H9 (cell line): ENCODE results near the gene LRIF1. TPM values are rescaled to one million over a fixed set of nuclear protein-coding genes. Genes with fewer than 3 reads are reported as not detected.

Source experiments
- DNase-seq: peaks from one replicate; pipeline ENCODE4 v3.0.0-alpha.2; 2017
- H2AFZ ChIP-seq: one replicate; pipeline ENCODE4 v1.6.1; 2013; ENCODE audit warnings: mild to moderate bottlenecking, low read length, control low read depth, moderate library complexity
- H2AK5ac ChIP-seq: 2 replicates; pipeline ENCODE4 v1.6.1; 2013; ENCODE audit warnings: low read length, control low read depth, mixed read lengths; ENCODE audit not compliant: insufficient read length
- H2BK120ac ChIP-seq: one replicate; pipeline ENCODE4 v1.6.1; 2013; ENCODE audit warnings: low read depth, mild to moderate bottlenecking, low read length, control low read depth, inconsistent platforms; ENCODE audit not compliant: poor library complexity, severe bottlenecking
- H2BK12ac ChIP-seq: 2 replicates; pipeline ENCODE4 v1.6.1; 2013; ENCODE audit warnings: low read length, control low read depth, mixed read lengths, low read depth; ENCODE audit not compliant: insufficient read length
- H2BK15ac ChIP-seq: 2 replicates; pipeline ENCODE4 v1.6.1; 2013; ENCODE audit warnings: low read depth, low read length, control low read depth
- H2BK20ac ChIP-seq: one replicate; pipeline ENCODE4 v1.6.1; 2013; ENCODE audit warnings: low read depth, mild to moderate bottlenecking, low read length, control low read depth, inconsistent platforms; ENCODE audit not compliant: poor library complexity, severe bottlenecking
- H2BK5ac ChIP-seq: 2 replicates; pipeline ENCODE4 v1.6.1; 2013; ENCODE audit warnings: low read length, control low read depth, mixed read lengths; ENCODE audit not compliant: insufficient read length
- H3K14ac ChIP-seq: 2 replicates; pipeline ENCODE4 v1.6.1; 2013; ENCODE audit warnings: low read length, control low read depth; ENCODE audit not compliant: insufficient read depth
- H3K18ac ChIP-seq: 2 replicates; pipeline ENCODE4 v1.6.1; 2013; ENCODE audit warnings: low read depth, mild to moderate bottlenecking, mixed read lengths, low read length, control low read depth; ENCODE audit not compliant: insufficient read length
- H3K23ac ChIP-seq: 2 replicates; pipeline ENCODE4 v1.6.1; 2013; ENCODE audit warnings: low read length, control low read depth, mixed read lengths, low read depth; ENCODE audit not compliant: insufficient read length
- H3K23me2 ChIP-seq: 2 replicates; pipeline ENCODE4 v1.6.1; 2013; ENCODE audit warnings: low read depth, mild to moderate bottlenecking, mixed read lengths, low read length, control low read depth; ENCODE audit not compliant: insufficient read length, poor library complexity, severe bottlenecking
- H3K27ac ChIP-seq: 2 replicates; pipeline ENCODE4 v1.5.1; 2013; ENCODE audit warnings: low read length, control low read depth, mixed read lengths, low read depth; ENCODE audit not compliant: insufficient read length
- H3K27me3 ChIP-seq: 2 replicates; pipeline ENCODE4 v1.6.1; 2013; ENCODE audit warnings: low read length, control low read depth, inconsistent platforms; ENCODE audit not compliant: insufficient read depth
- H3K4ac ChIP-seq: 2 replicates; pipeline ENCODE4 v1.6.1; 2013; ENCODE audit warnings: low read depth, mild to moderate bottlenecking, control low read depth, inconsistent platforms, low read length, moderate library complexity
- H3K4me1 ChIP-seq: 2 replicates; pipeline ENCODE4 v1.6.1; 2013; ENCODE audit warnings: low read length, control low read depth, inconsistent platforms; ENCODE audit not compliant: insufficient read depth
- H3K4me2 ChIP-seq: 2 replicates; pipeline ENCODE4 v1.6.1; 2013; ENCODE audit warnings: low read length, control low read depth, mixed read lengths; ENCODE audit not compliant: insufficient read length, insufficient read depth
- H3K56ac ChIP-seq: 2 replicates; pipeline ENCODE4 v1.6.1; 2013; ENCODE audit warnings: low read depth, mild to moderate bottlenecking, mixed read lengths, low read length, control low read depth; ENCODE audit not compliant: insufficient read length
- H3K79me1 ChIP-seq: 2 replicates; pipeline ENCODE4 v1.6.1; 2013; ENCODE audit warnings: low read depth, mild to moderate bottlenecking, moderate library complexity, low read length, control low read depth, inconsistent platforms; ENCODE audit not compliant: insufficient read depth, poor library complexity, severe bottlenecking
- H3K79me2 ChIP-seq: 2 replicates; pipeline ENCODE4 v1.6.1; 2013; ENCODE audit warnings: low read length, control low read depth, inconsistent platforms; ENCODE audit not compliant: insufficient read depth
- H3K9ac ChIP-seq: 2 replicates; pipeline ENCODE4 v1.6.1; 2013; ENCODE audit warnings: low read length, control low read depth, mixed read lengths; ENCODE audit not compliant: insufficient read length; ENCODE audit errors: extremely low read depth
- H3K9me3 ChIP-seq: one replicate; pipeline ENCODE4 v1.6.1; 2013; ENCODE audit warnings: low read depth, low read length, inconsistent platforms; ENCODE audit not compliant: control insufficient read depth
- H3T11ph ChIP-seq: one replicate; pipeline ENCODE4 v1.6.1; 2013; ENCODE audit warnings: mild to moderate bottlenecking, low read length, control low read depth, inconsistent platforms
- H4K20me1 ChIP-seq: one replicate; pipeline ENCODE4 v1.6.1; 2013; ENCODE audit not compliant: control insufficient read depth, insufficient read length, insufficient read depth
- H4K5ac ChIP-seq: 2 replicates; pipeline ENCODE4 v1.6.1; 2013; ENCODE audit warnings: low read depth, mild to moderate bottlenecking, mixed read lengths, low read length, control low read depth; ENCODE audit not compliant: insufficient read length
- H4K8ac ChIP-seq: replicated peaks from 2 replicates; pipeline ENCODE4 v1.6.1; 2013; ENCODE audit warnings: low read length, control low read depth, mixed read lengths, low read depth; ENCODE audit not compliant: insufficient read length
- H4K91ac ChIP-seq: 2 replicates; pipeline ENCODE4 v1.6.1; 2013; ENCODE audit warnings: low read depth, mild to moderate bottlenecking, moderate library complexity, mixed read lengths, low read length, control low read depth; ENCODE audit not compliant: insufficient read length
- H3K27ac Mint-ChIP-seq, 3 experiments: 2 replicates in 2 of 3; 3 replicates in 1 of 3; pipeline ENCODE4 v1.8.0; 2020 to 2021; ENCODE audit warnings: mixed read lengths in 3 of 3, mild to moderate bottlenecking in 1 of 3, moderate library complexity in 1 of 3
- H3K27me3 Mint-ChIP-seq: 2 replicates; pipeline ENCODE4 v1.8.0; 2021; ENCODE audit warnings: low read depth, mild to moderate bottlenecking, moderate library complexity, mixed read lengths
- H3K36me3 Mint-ChIP-seq, 3 experiments: 2 replicates in 2 of 3; 3 replicates in 1 of 3; pipeline ENCODE4 v1.8.0; 2020 to 2021; ENCODE audit warnings: low read depth in 3 of 3, mixed read lengths in 3 of 3; ENCODE audit not compliant: insufficient read depth in 1 of 3
- H3K4me1 Mint-ChIP-seq, 2 experiments: 2 replicates each; pipeline ENCODE4 v1.8.0; 2020; ENCODE audit warnings: mixed read lengths in 2 of 2
- H3K4me3 Mint-ChIP-seq, 2 experiments: 2 replicates in 1 of 2; 3 replicates in 1 of 2; pipeline ENCODE4 v1.8.0; 2020 to 2021; ENCODE audit warnings: mild to moderate bottlenecking in 2 of 2, mixed read lengths in 2 of 2, moderate library complexity in 1 of 2
- H3K9me3 Mint-ChIP-seq, 2 experiments: 2 replicates in 1 of 2; 3 replicates in 1 of 2; pipeline ENCODE4 v1.8.0; 2020; ENCODE audit warnings: mild to moderate bottlenecking in 2 of 2, mixed read lengths in 2 of 2, moderate library complexity in 1 of 2
- WGBS: extraction: QIAGEN DNeasy Blood & Tissue Kit; methylation state at CpG from one replicate; pipeline ENCODE4 v1.1.7; 2013; ENCODE audit warnings: missing lambda C conversion rate, low lambda C conversion rate, mixed read lengths; ENCODE audit not compliant: insufficient read length; ENCODE audit errors: extremely low coverage; 5-methylcytosine and 5-hydroxymethylcytosine counted together
- total RNA-seq: library from RNA; stranded (reverse); gene quantifications from 2 replicates; pipeline ENCODE4 v1.2.1, GENCODE V29; 2021
- TF ChIP-seq, protein P1 (sequence below): fragments of 200-600 bp; sonication (generic); conservative IDR thresholded peaks from 3 replicates; pipeline ENCODE4 v1.8.0; 2021; ENCODE audit warnings: antibody characterized with exemption, mild to moderate bottlenecking

The LRIF1 gene
- total RNA-seq, 1 experiment from 2014 or later, result 13.6 TPM

- no peaks in the 10 kb centered on the region for H3K36me3 Mint-ChIP-seq
- Histone ChIP-seq H2BK20ac (no peak overlapping the region), H3K4me1 (no peaks in the 10 kb centered on the region), H4K8ac (no peak overlapping the region), H3K18ac (no peak overlapping the region), H4K91ac (no peak overlapping the region), H3K9me3 (no peaks in the 10 kb centered on the region), H3K23me2 (no peaks in the 10 kb centered on the region), H2AFZ (no peak overlapping the region), H2BK15ac (no peak overlapping the region), H3K9ac (no peak overlapping the region), H2BK120ac (no peak overlapping the region), H3K56ac (no peak overlapping the region), H2BK5ac (no peak overlapping the region), H3K23ac (no peak overlapping the region), H3K27me3 (no peaks in the 10 kb centered on the region), H2BK12ac (no peak overlapping the region), H4K20me1 (no peaks in the 10 kb centered on the region), H3K79me2 (no peaks in the 10 kb centered on the region), H3K14ac (no peak overlapping the region), H3T11ph (no peak overlapping the region), H3K4ac (no peak overlapping the region), H2AK5ac (no peak overlapping the region), H4K5ac (no peak overlapping the region), H3K27ac (no peak overlapping the region), H3K4me2 (no peak overlapping the region), H3K79me1 (no peaks in the 10 kb centered on the region)
- H3K27me3 Mint-ChIP-seq, result no peaks in the 10 kb centered on the region
- no peak overlapping the region for H3K27ac Mint-ChIP-seq
- no CpG with 5 or more reads among the region's 1 CpG for WGBS
- H3K4me3 Mint-ChIP-seq, result no peak overlapping the region
- peaks cover 5 to 11% of the 10 kb centered on the region in 2 experiments; a peak in 3 of 5 replicates for H3K9me3 Mint-ChIP-seq
- TF ChIP-seq, protein P1, sequence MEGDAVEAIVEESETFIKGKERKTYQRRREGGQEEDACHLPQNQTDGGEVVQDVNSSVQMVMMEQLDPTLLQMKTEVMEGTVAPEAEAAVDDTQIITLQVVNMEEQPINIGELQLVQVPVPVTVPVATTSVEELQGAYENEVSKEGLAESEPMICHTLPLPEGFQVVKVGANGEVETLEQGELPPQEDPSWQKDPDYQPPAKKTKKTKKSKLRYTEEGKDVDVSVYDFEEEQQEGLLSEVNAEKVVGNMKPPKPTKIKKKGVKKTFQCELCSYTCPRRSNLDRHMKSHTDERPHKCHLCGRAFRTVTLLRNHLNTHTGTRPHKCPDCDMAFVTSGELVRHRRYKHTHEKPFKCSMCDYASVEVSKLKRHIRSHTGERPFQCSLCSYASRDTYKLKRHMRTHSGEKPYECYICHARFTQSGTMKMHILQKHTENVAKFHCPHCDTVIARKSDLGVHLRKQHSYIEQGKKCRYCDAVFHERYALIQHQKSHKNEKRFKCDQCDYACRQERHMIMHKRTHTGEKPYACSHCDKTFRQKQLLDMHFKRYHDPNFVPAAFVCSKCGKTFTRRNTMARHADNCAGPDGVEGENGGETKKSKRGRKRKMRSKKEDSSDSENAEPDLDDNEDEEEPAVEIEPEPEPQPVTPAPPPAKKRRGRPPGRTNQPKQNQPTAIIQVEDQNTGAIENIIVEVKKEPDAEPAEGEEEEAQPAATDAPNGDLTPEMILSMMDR, result no peak
- H3K4me1 Mint-ChIP-seq, result no peaks in the 10 kb centered on the region
- DNase-seq, result no peak
These were observed 64.3 kb downstream of the LRIF1 start for GRCh38 chr1:110899458-110899843.
